Neuronal stem cell (in vitro differentiated cells): ENCODE measurements around the gene DNAH17.

Source experiments
- DNase-seq: peaks from one replicate; pipeline ENCODE4 v3.0.0-alpha.2; 2013; ENCODE audit warnings: low spot score
- H2AFZ ChIP-seq: one replicate; pipeline ENCODE4 v1.6.1; 2013; ENCODE audit warnings: mild to moderate bottlenecking, low read length, inconsistent platforms
- H2AK5ac ChIP-seq: 2 replicates; pipeline ENCODE4 v1.6.1; 2013; ENCODE audit warnings: low read depth, mild to moderate bottlenecking, inconsistent platforms, low read length, moderate library complexity, mixed read lengths
- H2BK120ac ChIP-seq: 2 replicates; pipeline ENCODE4 v1.6.1; 2013; ENCODE audit warnings: low read depth, mild to moderate bottlenecking, inconsistent platforms, low read length, moderate library complexity, mixed read lengths
- H2BK12ac ChIP-seq: one replicate; pipeline ENCODE4 v1.6.1; 2013; ENCODE audit warnings: low read length, inconsistent platforms
- H2BK15ac ChIP-seq: 2 replicates; pipeline ENCODE4 v1.6.1; 2013; ENCODE audit warnings: mild to moderate bottlenecking, low read length, inconsistent platforms, mixed read lengths
- H2BK5ac ChIP-seq: one replicate; pipeline ENCODE4 v1.6.1; 2013; ENCODE audit warnings: inconsistent platforms, mild to moderate bottlenecking, low read length, moderate library complexity
- H3K14ac ChIP-seq: one replicate; pipeline ENCODE4 v1.6.1; 2013; ENCODE audit warnings: low read length, inconsistent platforms
- H3K18ac ChIP-seq: 2 replicates; pipeline ENCODE4 v1.6.1; 2013; ENCODE audit warnings: low read length, inconsistent platforms
- H3K23ac ChIP-seq: 2 replicates; pipeline ENCODE4 v1.6.1; 2013; ENCODE audit warnings: low read depth, mild to moderate bottlenecking, mixed read lengths, low read length, inconsistent platforms; ENCODE audit not compliant: poor library complexity
- H3K27ac ChIP-seq: replicated peaks from 3 replicates; pipeline ENCODE4 v1.5.1; 2013; ENCODE audit warnings: low read length, inconsistent platforms
- H3K27me3 ChIP-seq, 3 experiments: 2 replicates each; pipeline ENCODE4 v1.6.1; 2013; ENCODE audit warnings: low read length in 3 of 3, mild to moderate bottlenecking in 2 of 3, inconsistent platforms in 1 of 3, low read depth in 1 of 3, mixed read lengths in 1 of 3, moderate library complexity in 1 of 3; ENCODE audit not compliant: control insufficient read depth in 3 of 3, insufficient read depth in 3 of 3
- H3K36me3 ChIP-seq, 2 donors: replicated peaks in 1 of 2; 2 replicates each; pipeline ENCODE4 v1.6.1; 2013; ENCODE audit warnings: low read length in 2 of 2; ENCODE audit not compliant: control insufficient read depth in 2 of 2, insufficient read depth in 2 of 2
- H3K4ac ChIP-seq: 2 replicates; pipeline ENCODE4 v1.6.1; 2013; ENCODE audit warnings: inconsistent platforms, mild to moderate bottlenecking, low read length, moderate library complexity
- H3K4me1 ChIP-seq, 2 donors: 1 replicate in 1 of 2; 2 replicates in 1 of 2; pipeline ENCODE4 v1.6.1; 2013; ENCODE audit warnings: low read length in 2 of 2, low read depth in 1 of 2; ENCODE audit not compliant: control insufficient read depth in 2 of 2, insufficient read depth in 1 of 2
- H3K4me2 ChIP-seq: one replicate; pipeline ENCODE4 v1.6.1; 2013; ENCODE audit warnings: mild to moderate bottlenecking, low read length, inconsistent platforms; ENCODE audit not compliant: insufficient read depth, poor library complexity, severe bottlenecking
- H3K4me3 ChIP-seq, 2 donors: 2 replicates each; pipeline ENCODE4 v1.5.1; 2013; ENCODE audit warnings: low read length in 2 of 2, mild to moderate bottlenecking in 2 of 2, inconsistent platforms in 1 of 2, moderate library complexity in 1 of 2
- H3K79me1 ChIP-seq: one replicate; pipeline ENCODE4 v1.6.1; 2013; ENCODE audit warnings: low read depth, mild to moderate bottlenecking, inconsistent platforms, low read length, moderate library complexity
- H3K9ac ChIP-seq: one replicate; pipeline ENCODE4 v1.6.1; 2013; ENCODE audit warnings: mild to moderate bottlenecking, low read depth, low read length, inconsistent platforms; ENCODE audit not compliant: poor library complexity
- H3K9me3 ChIP-seq, 2 donors: replicated peaks in 1 of 2; 2 replicates each; pipeline versions ENCODE3 to v1.6.1; 2013; ENCODE audit warnings: low read length in 2 of 2, mild to moderate bottlenecking in 2 of 2, inconsistent platforms in 1 of 2, low read depth in 1 of 2, mixed read lengths in 1 of 2, moderate library complexity in 1 of 2; ENCODE audit not compliant: control insufficient read depth in 2 of 2, insufficient read depth in 1 of 2
- H4K8ac ChIP-seq: one replicate; pipeline ENCODE4 v1.6.1; 2013; ENCODE audit warnings: low read depth, mild to moderate bottlenecking, inconsistent platforms, low read length, moderate library complexity
- H4K91ac ChIP-seq: one replicate; pipeline ENCODE4 v1.6.1; 2013; ENCODE audit warnings: low read length, low read depth, mild to moderate bottlenecking, inconsistent platforms; ENCODE audit not compliant: poor library complexity
- WGBS, 2 donors: extraction: QIAGEN DNeasy Blood & Tissue Kit; methylation state at CpG; one replicate each; pipeline ENCODE4 v1.1.7; 2013; ENCODE audit warnings: missing lambda C conversion rate in 2 of 2, mixed read lengths in 1 of 2; ENCODE audit not compliant: insufficient read length in 2 of 2, insufficient replicate concordance in 1 of 2; ENCODE audit errors: extremely low coverage in 2 of 2; 5-methylcytosine and 5-hydroxymethylcytosine counted together

Gene DNAH17

DNA sequence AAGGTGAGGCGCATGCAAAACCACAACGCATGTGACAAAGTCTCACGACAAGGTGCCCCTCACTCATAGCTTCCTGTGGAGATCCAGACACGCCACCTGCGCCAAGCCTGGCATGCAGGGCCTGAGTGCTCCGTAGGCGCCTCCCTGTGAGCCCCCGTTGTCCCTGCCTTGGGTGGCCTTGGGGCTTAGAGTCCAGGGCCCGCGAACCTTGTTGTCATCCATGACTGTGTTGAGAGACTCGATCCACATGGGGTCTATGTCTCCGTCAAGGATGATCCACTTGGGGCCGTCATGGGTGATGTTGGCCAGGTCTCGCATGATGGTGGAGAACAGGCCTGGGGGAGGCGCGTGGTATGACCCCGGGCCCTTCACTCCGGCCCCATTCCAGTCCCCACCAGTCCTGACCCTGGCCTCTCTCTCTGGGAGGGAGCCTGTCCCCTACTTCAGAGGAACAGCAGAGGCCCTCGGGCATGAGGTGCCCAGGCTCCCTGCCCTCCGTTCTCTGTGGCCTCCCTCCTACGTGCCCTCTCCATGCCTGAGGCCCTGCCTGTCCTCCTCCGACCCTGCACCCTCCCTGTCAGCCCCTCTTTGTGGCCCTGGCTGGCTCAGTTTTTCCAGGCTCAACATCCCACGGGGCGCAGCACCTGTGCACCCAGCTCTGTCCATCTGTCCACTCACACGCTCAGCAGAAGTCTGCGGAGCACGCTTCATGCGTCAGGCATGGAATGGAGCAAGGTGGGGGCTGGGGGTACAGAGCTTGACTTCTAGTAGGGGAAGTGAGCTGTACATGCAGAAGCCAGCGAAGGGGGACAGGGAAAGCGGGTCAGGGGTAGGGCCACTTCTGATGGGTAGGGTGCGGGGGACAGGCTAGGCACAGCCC lies 85.7 kb downstream of the DNAH17 start:
- Histone ChIP-seq H3K4ac (no peak overlapping the region), H3K36me3 (no peaks in the 10 kb centered on the region), H3K23ac (peak overlapping the region; percentile 77), H3K4me3 (no peak overlapping the region), H2AK5ac (peak overlapping the region; percentile 93), H3K27ac (no peak overlapping the region), H3K4me2 (no peak overlapping the region), H3K9me3 (no peaks in the 10 kb centered on the region), H2AFZ (no peak overlapping the region), H2BK12ac (peak overlapping the region; percentile 79), H3K9ac (peak overlapping the region; percentile 72), H3K79me1 (no peaks in the 10 kb centered on the region), H3K18ac (peak overlapping the region; percentile 20), H2BK15ac (peak overlapping the region; percentile 25), H2BK120ac (no peak overlapping the region), H4K91ac (no peak overlapping the region), H3K4me1 (peaks cover 4 to 6% of the 10 kb centered on the region in 2 donors), H2BK5ac (no peak overlapping the region), H4K8ac (peak overlapping the region; percentile 85), H3K14ac (peak overlapping the region; percentile 91), H3K27me3 (peaks cover 0 to 47% (median 0%) of the 10 kb centered on the region in 3 experiments)
- WGBS, 2 donors = no CpG with 5 or more reads among the region's 31 CpGs
- DNase-seq = no peak

- no peak overlapping the region for H2BK12ac ChIP-seq
- peaks cover 4 to 6% of the 10 kb centered on the region in 2 donors for H3K4me1 ChIP-seq
- H3K9me3 ChIP-seq = no peaks in the 10 kb centered on the region
- H3K4me2 ChIP-seq = no peak overlapping the region
- no peak for DNase-seq
- H3K27ac ChIP-seq = no peak overlapping the region
- peak overlapping the region; percentile 25 for H3K9ac ChIP-seq
- no peak overlapping the region for H2BK15ac ChIP-seq
- no peak overlapping the region for H2AFZ ChIP-seq
- no peak overlapping the region for H4K91ac ChIP-seq
- H3K18ac ChIP-seq = no peak overlapping the region
- WGBS, 2 donors = no CpG with 5 or more reads among the region's 15 CpGs
- no peak overlapping the region for H3K14ac ChIP-seq
- H3K4ac ChIP-seq = no peak overlapping the region
- H3K79me1 ChIP-seq = no peaks in the 10 kb centered on the region
- H2BK120ac ChIP-seq = no peak overlapping the region
- no peak overlapping the region for H2AK5ac ChIP-seq
- H4K8ac ChIP-seq = no peak overlapping the region
- peak overlapping the region; percentile 32 for H3K23ac ChIP-seq
- no peak overlapping the region for H2BK5ac ChIP-seq
- H3K27me3 ChIP-seq = peaks cover 0 to 55% (median under 1%) of the 10 kb centered on the region in 3 experiments
- H3K36me3 ChIP-seq = no peaks in the 10 kb centered on the region
- H3K4me3 ChIP-seq = no peak overlapping the region
Observed at GRCh38 chr17:78490673-78491072, 86.5 kb downstream of the DNAH17 start.

GRCh38 chr17:78490156-78490555 lies 87.0 kb downstream of the DNAH17 start:
- H3K36me3 ChIP-seq = no peaks in the 10 kb centered on the region
- H3K18ac ChIP-seq = peak overlapping the region; percentile 49
- H4K8ac ChIP-seq = no peak overlapping the region
- no peak overlapping the region for H3K14ac ChIP-seq
- peaks cover 1% of the 10 kb centered on the region for H3K79me1 ChIP-seq
- H2AFZ ChIP-seq = no peak overlapping the region
- no peak for DNase-seq
- no peak overlapping the region for H2AK5ac ChIP-seq
- H2BK12ac ChIP-seq = no peak overlapping the region
- H2BK15ac ChIP-seq = no peak overlapping the region
- no peak overlapping the region for H3K4me2 ChIP-seq
- WGBS, 2 donors = no CpG with 5 or more reads among the region's 10 CpGs
- no peak overlapping the region for H3K4ac ChIP-seq
- H3K23ac ChIP-seq = no peak overlapping the region
- peaks cover 4 to 7% of the 10 kb centered on the region in 2 donors for H3K4me1 ChIP-seq
- no peak overlapping the region for H2BK120ac ChIP-seq
- H3K27ac ChIP-seq = no peak overlapping the region
- no peak overlapping the region for H3K9ac ChIP-seq
- no peak overlapping the region for H3K4me3 ChIP-seq
- H4K91ac ChIP-seq = no peak overlapping the region
- H2BK5ac ChIP-seq = no peak overlapping the region
- peaks cover 0 to 60% (median 5%) of the 10 kb centered on the region in 3 experiments for H3K27me3 ChIP-seq
- H3K9me3 ChIP-seq = no peaks in the 10 kb centered on the region

DNA sequence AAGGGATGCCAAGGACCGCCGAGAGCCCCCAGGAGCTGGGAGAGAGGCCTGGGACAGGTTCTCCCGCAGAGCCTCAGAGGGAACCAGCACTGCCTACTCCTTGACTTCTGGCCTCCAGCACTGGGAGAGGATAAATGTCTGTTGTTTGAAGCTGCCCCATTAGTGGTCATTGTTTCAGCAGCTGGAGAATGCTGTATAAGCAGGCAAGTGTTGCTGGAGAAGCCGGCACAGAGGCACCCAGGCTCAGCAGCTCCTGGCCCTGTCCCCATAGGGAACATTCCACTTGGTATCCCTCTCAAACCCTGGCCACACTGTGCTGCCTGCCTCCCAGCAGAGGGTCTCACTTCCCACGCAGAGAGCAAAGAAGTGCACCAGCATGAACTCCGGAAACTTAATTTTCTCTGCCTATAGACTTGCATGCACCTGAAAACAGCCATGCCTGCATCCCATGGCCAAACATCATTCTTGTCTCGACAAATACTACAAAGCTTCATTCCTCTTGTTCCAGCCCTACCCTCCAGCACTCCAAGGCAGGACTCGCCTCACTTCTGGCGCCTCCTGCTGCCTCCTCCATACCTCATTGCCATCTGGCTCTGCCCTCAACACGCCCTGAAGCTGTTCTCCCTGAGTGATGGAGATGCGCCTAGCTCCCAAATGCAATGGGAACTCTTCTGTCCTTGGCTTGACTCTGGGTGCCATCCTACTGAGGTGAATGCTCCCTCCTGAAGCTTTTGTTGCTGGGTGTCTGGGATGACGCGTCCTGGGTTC lies 88.1 kb downstream of the DNAH17 start:
- no peak overlapping the region for H3K27ac ChIP-seq
- H3K4me3 ChIP-seq = peak overlapping the region in 1 of 2 donors; percentile 17
- peaks cover 2 to 67% (median 9%) of the 10 kb centered on the region in 3 experiments for H3K27me3 ChIP-seq
- H2BK12ac ChIP-seq = no peak overlapping the region
- H4K8ac ChIP-seq = peak overlapping the region; percentile 20
- no peak overlapping the region for H4K91ac ChIP-seq
- H3K79me1 ChIP-seq = peaks cover 1% of the 10 kb centered on the region
- H3K9ac ChIP-seq = no peak overlapping the region
- peak overlapping the region; percentile 25 for H3K18ac ChIP-seq
- no CpG with 5 or more reads among the region's 13 CpGs for WGBS, 2 donors
- H3K4ac ChIP-seq = no peak overlapping the region
- no peak for DNase-seq
- no peak overlapping the region for H2BK15ac ChIP-seq
- no peak overlapping the region for H3K14ac ChIP-seq
- H2BK120ac ChIP-seq = no peak overlapping the region
- no peak overlapping the region for H3K23ac ChIP-seq
- peaks cover 4 to 14% of the 10 kb centered on the region in 2 donors for H3K4me1 ChIP-seq
- H3K36me3 ChIP-seq = no peaks in the 10 kb centered on the region
- no peak overlapping the region for H2BK5ac ChIP-seq
- H3K4me2 ChIP-seq = no peak overlapping the region
- no peak overlapping the region for H2AK5ac ChIP-seq
- no peak overlapping the region for H2AFZ ChIP-seq
- no peaks in the 10 kb centered on the region for H3K9me3 ChIP-seq
